CD4-positive, alpha-beta T cell (primary cell): Measurements from ENCODE around the gene FGF14. TPM values are rescaled to one million over a fixed set of nuclear protein-coding genes. Genes with fewer than 3 reads are reported as not detected.

ENCODE experiments used
- ATAC-seq: fragments of 200-7000 bp; cut with Tn5 transposase; one replicate; pipeline ENCODE4 v1.10.0; 2022; ENCODE audit warnings: mild to moderate bottlenecking; ENCODE audit not compliant: poor library complexity
- CTCF ChIA-PET: fragments of 350-600 bp; sonication (Branson Sonifier 250); formaldehyde crosslinking; loops from one replicate; lab custom pipeline; 2021; ENCODE audit warnings: antibody characterized with exemption, inconsistent platforms; lab: Charles Lee
- POLR2A ChIA-PET: fragments of 350-600 bp; sonication (Branson Sonifier 250); formaldehyde crosslinking; loops from one replicate; lab custom pipeline; 2021; ENCODE audit warnings: antibody characterized with exemption, inconsistent platforms; lab: Charles Lee
- DNase-seq, 14 experiments: peaks; one replicate each; pipeline ENCODE4 v3.0.0-alpha.2; 2013 to 2020; ENCODE audit warnings: mixed read lengths in 2 of 14
- H3K27ac ChIP-seq, 2 donors: one replicate each; pipeline versions ENCODE4 v1.5.1 to v1.7.0; 2013; ENCODE audit warnings: low read length in 2 of 2, low read depth in 1 of 2, mild to moderate bottlenecking in 1 of 2
- H3K27me3 ChIP-seq, 2 experiments: 1 replicate in 1 of 2; 2 replicates in 1 of 2; pipeline versions ENCODE4 v1.6.1 to v1.7.0; 2013; ENCODE audit warnings: low read length in 2 of 2, control low read depth in 1 of 2, mild to moderate bottlenecking in 1 of 2, moderate library complexity in 1 of 2; ENCODE audit not compliant: insufficient read depth in 2 of 2, control insufficient read depth in 1 of 2
- H3K36me3 ChIP-seq: one replicate; pipeline ENCODE4 v1.6.1; 2013; ENCODE audit warnings: low read length, control low read depth; ENCODE audit not compliant: insufficient read depth
- H3K4me1 ChIP-seq: one replicate; pipeline ENCODE4 v1.6.1; 2013; ENCODE audit warnings: low read length, control low read depth; ENCODE audit not compliant: insufficient read depth
- H3K4me3 ChIP-seq: one replicate; pipeline ENCODE4 v1.5.1; 2013; ENCODE audit warnings: mild to moderate bottlenecking, low read length, moderate library complexity
- H3K9me3 ChIP-seq, 2 experiments: 1 replicate in 1 of 2; 2 replicates in 1 of 2; pipeline versions ENCODE4 v1.6.1 to v1.7.0; 2013; ENCODE audit warnings: low read length in 2 of 2, mild to moderate bottlenecking in 2 of 2, control low read depth in 1 of 2, moderate library complexity in 1 of 2; ENCODE audit not compliant: control insufficient read depth in 1 of 2, insufficient read depth in 1 of 2
- H3K27ac Mint-ChIP-seq: one replicate; pipeline ENCODE4 v1.8.0; 2020; ENCODE audit warnings: mixed read lengths
- H3K27me3 Mint-ChIP-seq: one replicate; pipeline ENCODE4 v1.8.0; 2021; ENCODE audit warnings: mixed read lengths
- H3K36me3 Mint-ChIP-seq: one replicate; pipeline ENCODE4 v1.8.0; 2021; ENCODE audit warnings: low read depth, mixed read lengths
- H3K4me1 Mint-ChIP-seq: one replicate; pipeline ENCODE4 v1.8.0; 2021; ENCODE audit warnings: low read depth, mixed read lengths
- H3K4me3 Mint-ChIP-seq: one replicate; pipeline ENCODE4 v1.8.0; 2020; ENCODE audit warnings: mild to moderate bottlenecking, mixed read lengths
- H3K9me3 Mint-ChIP-seq: one replicate; pipeline ENCODE4 v1.8.0; 2020; ENCODE audit warnings: mixed read lengths
- CTCF ChIP-seq: fragments of 200-600 bp; IDR thresholded peaks from one replicate; pipeline ENCODE4 v1.8.0; 2022; ENCODE audit warnings: antibody characterized with exemption, mild to moderate bottlenecking
- intact Hi-C, 2 experiments: fragments of 100-400 bp; cut with DNase I in 1 of 2; cut with micrococcal nuclease in 1 of 2; formaldehyde crosslinking; loops; one replicate each; pipeline versions ENCODE4 v1.15.1 to v1.9.0; 2023 to 2025; cut with DNase I, micrococcal nuclease
- total RNA-seq, 174 experiments: library from RNA in 2 of 174; stranded (reverse) in 2 of 174; gene quantifications; one replicate each; pipeline ENCODE4 v1.2.3 and lab custom pipeline; 2021 to 2026

Gene FGF14
- total RNA-seq, 2 experiments from 2014 or later: not detected

GRCh38 chr13:102147353-102147752 lies 254.5 kb downstream of the FGF14 start:
- no peak for ATAC-seq
- intact Hi-C loops: no loop called here
- Histone ChIP-seq H3K36me3 (no peaks in the 10 kb centered on the region), H3K27ac (no peak overlapping the region), H3K4me1 (no peaks in the 10 kb centered on the region), H3K9me3 (no peaks in the 10 kb centered on the region), H3K4me3 (no peak overlapping the region), H3K27me3 (peaks cover 0 to 3% of the 10 kb centered on the region in 2 experiments)
- no peaks in the 10 kb centered on the region for H3K4me1 Mint-ChIP-seq
- CTCF ChIA-PET: interaction anchor here (1.9 kb wide), 1 partner anchor 11 kb away, joined by 5 read pairs; no protein-coding TSS in a partner anchor
- no peaks in the 10 kb centered on the region for H3K9me3 Mint-ChIP-seq
- DNase-seq: no peak
- H3K27me3 Mint-ChIP-seq: no peaks in the 10 kb centered on the region
- H3K27ac Mint-ChIP-seq: no peak overlapping the region
- POLR2A ChIA-PET: no interaction called here
- no peak for TF ChIP-seq CTCF
- H3K36me3 Mint-ChIP-seq: no peaks in the 10 kb centered on the region
- no peak overlapping the region for H3K4me3 Mint-ChIP-seq

GRCh38 chr13:102145750-102146149 lies 256.1 kb downstream of the FGF14 start:
- no peak overlapping the region for H3K27ac ChIP-seq
- ChIA-PET POLR2A (no interaction called here), CTCF (interaction anchor here (1.9 kb wide), 1 partner anchor 10 kb away, joined by 5 read pairs; no protein-coding TSS in a partner anchor)
- no peaks in the 10 kb centered on the region for H3K4me1 Mint-ChIP-seq
- no peaks in the 10 kb centered on the region for H3K4me1 ChIP-seq
- no peaks in the 10 kb centered on the region for H3K9me3 Mint-ChIP-seq
- TF ChIP-seq CTCF: no peak
- intact Hi-C loops: no loop called here
- H3K4me3 Mint-ChIP-seq: no peak overlapping the region
- H3K9me3 ChIP-seq: no peaks in the 10 kb centered on the region
- no peak overlapping the region for H3K27ac Mint-ChIP-seq
- H3K27me3 Mint-ChIP-seq: no peaks in the 10 kb centered on the region
- peaks cover 0 to 3% of the 10 kb centered on the region in 2 experiments for H3K27me3 ChIP-seq
- no peak for ATAC-seq
- H3K4me3 ChIP-seq: no peak overlapping the region
- no peak for DNase-seq
- H3K36me3 ChIP-seq: no peaks in the 10 kb centered on the region
- no peaks in the 10 kb centered on the region for H3K36me3 Mint-ChIP-seq

GRCh38 chr13:102142473-102142826 lies 259.4 kb downstream of the FGF14 start:
- H3K4me3 ChIP-seq: no peak overlapping the region
- Mint-ChIP-seq H3K27me3 (no peaks in the 10 kb centered on the region), H3K36me3 (no peaks in the 10 kb centered on the region), H3K9me3 (no peaks in the 10 kb centered on the region), H3K4me1 (no peaks in the 10 kb centered on the region), H3K4me3 (no peak overlapping the region), H3K27ac (no peak overlapping the region)
- H3K27me3 ChIP-seq: peaks cover 0 to 3% of the 10 kb centered on the region in 2 experiments
- intact Hi-C loops: loop anchor here (5.0 kb wide), 2 partner anchors 305 to 415 kb away; no protein-coding TSS in a partner anchor
- ATAC-seq: no peak
- H3K36me3 ChIP-seq: no peaks in the 10 kb centered on the region
- H3K27ac ChIP-seq: no peak overlapping the region
- ChIA-PET POLR2A (no interaction called here), CTCF (no interaction called here)
- no peak for TF ChIP-seq CTCF
- H3K9me3 ChIP-seq: no peaks in the 10 kb centered on the region
- DNase-seq: no peak
- no peaks in the 10 kb centered on the region for H3K4me1 ChIP-seq
